HTERT RPE-1 (cell line): ENCODE results near the gene MAT2A.
"Not testable (repeated sequence)": the region's sequence is repeated elsewhere in the genome, so short reads cannot be mapped to it uniquely, and the experiment has no call there.

Source experiments
- in situ Hi-C: fragments of 300-500 bp; cut with MboI; formaldehyde crosslinking; loops from 4 replicates; pipeline ENCODE4 v1.14.3; 2020; ENCODE audit warnings: low sequenced_read_pairs

The MAT2A gene

DNA sequence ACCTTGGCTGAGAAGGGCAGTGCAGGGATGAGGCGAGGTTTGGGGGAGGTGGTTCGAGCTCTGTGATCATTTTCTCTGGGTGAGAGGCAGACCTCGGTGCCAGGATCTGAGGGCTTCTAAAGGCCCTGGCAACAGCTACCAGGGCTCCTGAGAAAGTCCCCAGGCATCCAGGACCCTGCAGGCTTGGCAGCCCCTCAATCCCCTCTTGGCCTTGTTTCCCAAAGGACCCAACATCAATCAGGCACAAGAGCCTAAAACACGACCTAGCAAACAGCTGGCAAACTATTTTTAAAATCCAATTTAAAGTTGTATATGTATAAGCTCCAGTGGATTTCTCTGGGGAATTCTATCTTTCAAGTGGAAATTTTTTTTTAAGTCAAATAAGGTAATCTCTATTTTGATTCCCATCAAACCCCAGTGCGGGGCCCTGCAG, 15.0 kb upstream of the MAT2A start:
- in situ Hi-C loops = no loop called here

DNA sequence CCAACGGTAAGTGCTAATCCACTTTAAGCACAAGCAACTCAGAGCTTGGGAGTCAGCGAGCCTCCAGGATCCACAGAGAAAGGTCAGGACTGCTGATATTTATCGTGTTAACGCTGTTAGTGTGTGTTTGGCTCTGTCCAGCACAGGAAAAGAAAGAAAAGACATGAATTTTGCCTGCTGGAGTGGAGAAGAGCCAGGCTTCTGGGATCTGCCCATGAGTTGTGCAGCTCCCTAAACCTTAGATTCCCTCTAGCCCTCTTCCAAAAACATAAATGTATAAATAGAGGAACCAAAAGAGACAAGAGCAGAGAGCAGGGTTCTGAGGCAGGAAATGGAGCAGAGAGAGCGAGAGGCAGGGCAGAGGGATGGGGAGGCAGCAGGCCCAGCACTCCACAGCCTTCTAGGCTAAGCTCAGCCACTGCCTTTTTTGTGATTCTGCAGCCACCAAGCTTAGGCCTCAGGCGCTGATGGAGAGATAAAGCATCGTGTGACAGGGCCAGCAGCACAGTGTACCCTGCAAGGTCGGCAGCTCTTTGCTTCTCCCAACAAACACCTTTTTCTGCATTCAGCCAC, 14.5 kb upstream of the MAT2A start:
- in situ Hi-C loops = no loop called here

DNA sequence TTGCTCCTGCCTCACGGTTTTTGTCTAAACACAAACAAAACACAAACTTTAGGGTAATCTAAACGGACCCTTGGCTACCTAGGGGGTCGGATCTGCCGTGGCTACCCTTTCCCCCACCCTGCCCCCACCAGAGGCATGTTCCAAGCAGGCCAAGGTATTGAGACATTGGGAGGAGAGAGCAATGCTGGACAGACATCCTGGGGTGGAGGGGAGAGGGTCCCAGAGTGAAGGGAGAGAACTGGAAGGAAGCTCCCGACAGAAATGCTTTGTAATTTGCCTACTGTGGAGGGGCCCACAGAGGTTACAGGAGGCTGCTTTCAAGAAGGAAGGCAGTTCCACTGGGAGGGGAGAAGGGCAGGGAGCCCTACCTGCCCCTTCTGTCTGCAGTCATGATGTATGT, 13.9 kb upstream of the MAT2A start:
- in situ Hi-C loops = no loop called here

DNA sequence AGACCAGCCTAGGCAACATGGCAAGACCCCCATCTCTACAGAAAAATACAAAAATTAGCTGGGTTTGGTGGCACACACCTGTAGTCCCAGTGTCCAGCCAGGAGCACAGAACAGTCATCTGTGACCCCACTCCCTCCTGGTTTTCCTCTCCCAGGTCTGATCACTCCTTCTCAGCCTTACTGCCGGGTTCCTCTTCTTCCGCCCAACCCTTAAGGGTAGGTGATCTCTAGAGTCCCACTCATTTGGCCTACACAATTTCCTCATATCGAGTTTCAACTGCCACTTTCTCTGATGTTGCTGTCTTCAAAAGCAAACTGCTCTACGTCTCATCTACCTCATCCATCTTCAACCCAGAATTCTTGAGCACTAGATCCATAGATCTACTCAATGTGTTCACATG, 13.4 kb upstream of the MAT2A start:
- in situ Hi-C loops = no loop called here

DNA sequence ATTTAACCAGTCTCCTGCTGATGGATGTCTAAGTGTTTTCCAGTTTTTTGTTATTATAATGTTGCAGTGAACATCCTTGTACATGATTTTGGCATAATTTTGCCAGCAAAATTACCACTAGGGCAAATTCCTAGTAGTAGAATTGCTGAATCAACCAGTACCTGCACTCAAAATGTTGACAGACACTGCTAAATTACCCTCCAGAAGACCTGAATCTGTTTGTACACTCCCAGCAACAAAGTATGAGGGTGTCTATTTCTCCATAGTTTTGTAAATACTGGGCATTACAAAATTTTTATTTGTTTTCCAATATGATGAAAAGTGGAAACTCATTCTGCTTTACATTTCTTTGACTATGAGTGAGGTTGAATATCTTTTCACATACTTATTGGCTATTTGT, 11.2 kb upstream of the MAT2A start:
- in situ Hi-C loops = no loop called here

DNA sequence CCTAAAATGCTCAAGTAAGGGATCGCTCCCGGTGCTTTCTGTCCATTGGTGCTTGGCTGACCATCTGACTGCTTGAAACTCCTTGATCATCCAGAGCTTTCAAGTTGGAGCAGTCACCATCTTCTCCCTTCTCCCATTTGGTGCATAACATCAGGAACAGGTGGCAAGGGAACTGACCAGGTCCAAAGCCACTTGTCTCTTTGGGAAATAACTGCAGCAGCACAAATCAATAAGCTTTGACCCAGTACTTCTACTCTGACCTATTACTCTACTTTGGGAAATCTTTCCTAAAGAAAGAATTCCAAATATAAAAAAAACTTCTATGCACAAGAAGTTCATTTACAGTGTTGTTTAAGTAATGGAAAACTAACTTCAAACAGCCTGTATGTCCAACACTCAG, 10.6 kb upstream of the MAT2A start:
- in situ Hi-C loops = no loop called here

DNA sequence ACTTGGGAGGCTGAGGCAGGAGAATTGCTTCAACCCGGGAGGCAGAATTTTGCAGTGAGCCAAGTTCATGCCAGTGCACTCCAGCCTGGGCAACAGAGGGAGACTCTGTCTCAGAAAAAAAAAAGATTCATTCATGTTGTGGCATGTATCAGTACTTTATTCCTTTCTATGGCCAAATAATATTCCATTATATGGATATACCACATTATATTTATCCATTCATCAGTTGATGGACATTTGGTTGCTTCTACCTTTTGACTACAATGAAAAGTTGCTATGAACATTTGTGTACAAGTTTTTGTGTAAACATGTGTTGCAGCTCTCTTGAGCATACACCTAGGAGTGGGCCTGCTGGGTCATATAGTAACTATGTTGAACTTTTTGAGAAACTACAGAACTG, 9.2 kb upstream of the MAT2A start:
- in situ Hi-C loops = no loop called here

DNA sequence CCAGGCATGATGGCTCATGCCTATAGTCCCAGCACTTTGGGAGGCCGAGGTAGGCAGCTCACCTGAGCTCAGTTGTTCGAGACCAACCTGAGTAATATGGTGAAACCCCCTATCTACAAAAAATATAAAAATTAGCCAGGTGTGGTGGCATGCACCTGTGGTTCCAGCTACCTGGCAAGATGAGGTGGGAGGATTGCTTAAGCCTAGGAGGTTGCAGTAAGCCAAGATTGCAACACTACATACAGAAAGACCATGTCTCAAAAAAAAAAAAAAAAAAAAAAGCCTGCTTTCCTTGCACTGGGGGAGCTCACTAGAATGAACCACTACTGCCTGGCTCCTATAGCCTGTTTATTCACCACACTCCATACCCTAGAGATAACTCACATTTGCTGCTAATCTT, 7.4 kb upstream of the MAT2A start:
- in situ Hi-C loops = no loop called here

DNA sequence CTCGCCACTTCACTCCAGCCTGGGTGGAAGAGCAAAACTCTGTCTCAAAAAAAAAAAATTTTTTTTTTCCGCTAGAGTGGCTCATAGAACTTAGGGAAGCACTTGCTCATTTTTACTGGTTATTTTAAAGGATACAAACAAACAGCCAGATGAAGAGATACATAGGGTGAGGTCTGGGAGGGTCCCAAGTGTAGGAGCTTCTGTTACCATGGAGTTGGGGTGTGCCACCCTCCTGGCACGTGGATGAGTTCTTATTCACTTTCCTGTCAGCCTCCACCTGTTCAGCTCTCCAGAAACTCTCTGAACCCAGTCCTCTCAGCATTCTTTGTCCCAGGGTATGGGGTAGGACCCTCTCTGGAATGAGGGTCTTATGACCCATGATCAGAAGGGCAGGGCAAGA, 4.9 kb upstream of the MAT2A start:
- in situ Hi-C loops = no loop called here

DNA sequence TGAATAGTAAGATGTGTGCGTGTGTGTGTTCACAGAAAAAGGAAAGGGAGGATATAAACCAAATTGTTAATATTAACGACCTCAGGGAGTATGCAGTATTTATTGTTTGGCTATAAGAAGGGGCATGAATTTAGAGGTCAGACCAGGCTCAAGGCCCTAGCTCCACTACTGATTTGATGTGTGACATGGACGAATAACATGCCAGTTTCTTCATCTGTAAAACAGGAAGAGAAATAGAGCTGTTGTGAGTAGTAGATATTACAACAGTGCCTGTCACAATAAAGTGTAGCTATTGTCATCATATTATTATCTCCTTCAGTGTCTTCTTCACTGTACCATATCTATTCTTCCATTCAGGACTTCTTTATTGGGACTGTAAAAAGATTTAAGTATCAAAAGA, 4.1 kb upstream of the MAT2A start:
- in situ Hi-C loops = no loop called here

DNA sequence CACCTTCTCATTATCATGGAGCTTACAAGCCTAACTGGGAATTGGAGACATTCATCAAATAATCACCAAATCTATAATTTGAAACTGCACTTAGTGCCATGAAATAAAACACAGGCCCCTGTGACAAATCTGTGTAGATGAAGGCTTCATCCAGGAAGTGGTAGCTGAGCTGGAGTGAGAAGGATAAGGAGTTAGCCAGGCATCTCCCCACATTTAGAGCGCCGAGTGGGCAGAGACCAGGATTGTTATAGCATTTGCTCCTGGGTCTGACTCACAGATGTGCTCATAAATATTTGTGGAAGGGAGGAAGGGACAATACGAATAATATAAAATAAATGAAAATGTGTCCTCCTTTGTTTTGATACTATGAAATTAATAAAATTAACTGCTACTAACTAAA, 2.5 kb upstream of the MAT2A start:
- in situ Hi-C loops = no loop called here

DNA sequence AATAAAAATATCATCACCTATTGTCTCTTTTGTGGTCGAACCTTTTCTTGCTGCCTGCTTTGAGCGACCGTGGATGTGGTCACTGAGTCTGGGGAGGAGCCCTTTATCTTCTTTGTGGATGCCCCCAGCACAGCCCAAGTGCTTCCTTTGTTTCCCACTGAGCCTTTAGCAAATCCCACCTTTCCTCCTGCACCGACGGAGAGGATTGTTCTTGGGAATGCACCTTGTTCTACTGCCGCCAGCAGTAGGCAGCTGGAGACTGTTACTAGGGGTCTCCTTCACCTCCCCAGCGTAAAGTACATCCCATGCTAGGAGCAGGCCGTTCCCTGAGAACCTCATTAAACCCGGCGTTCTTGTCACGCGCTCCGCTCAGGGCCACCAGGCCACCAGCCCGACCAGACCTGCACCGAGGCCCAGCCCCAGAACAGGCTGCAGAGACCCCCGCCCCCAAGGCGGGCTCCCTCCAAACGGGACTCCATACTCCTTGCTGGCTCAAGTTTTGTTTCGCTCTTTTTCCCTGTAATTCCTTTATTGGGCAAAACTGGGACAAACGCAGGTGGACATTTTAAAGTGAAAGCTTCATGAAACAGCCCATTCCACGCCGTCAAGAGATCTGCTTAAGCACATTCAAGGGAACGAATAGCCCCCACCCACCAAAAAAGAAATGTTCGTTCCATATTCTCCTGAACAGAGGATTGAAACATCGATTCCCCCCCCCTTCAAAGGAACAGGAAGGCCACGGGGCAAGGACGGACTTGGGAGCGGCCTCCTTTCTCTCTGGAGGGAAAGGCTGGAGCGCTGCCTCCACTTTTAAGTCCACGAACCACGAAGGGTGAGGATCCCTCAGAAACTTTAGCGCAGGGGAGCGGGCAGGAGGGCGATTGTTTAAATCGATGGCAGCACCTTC, 1.1 kb upstream of the MAT2A start:
- in situ Hi-C loops = no loop called here

DNA sequence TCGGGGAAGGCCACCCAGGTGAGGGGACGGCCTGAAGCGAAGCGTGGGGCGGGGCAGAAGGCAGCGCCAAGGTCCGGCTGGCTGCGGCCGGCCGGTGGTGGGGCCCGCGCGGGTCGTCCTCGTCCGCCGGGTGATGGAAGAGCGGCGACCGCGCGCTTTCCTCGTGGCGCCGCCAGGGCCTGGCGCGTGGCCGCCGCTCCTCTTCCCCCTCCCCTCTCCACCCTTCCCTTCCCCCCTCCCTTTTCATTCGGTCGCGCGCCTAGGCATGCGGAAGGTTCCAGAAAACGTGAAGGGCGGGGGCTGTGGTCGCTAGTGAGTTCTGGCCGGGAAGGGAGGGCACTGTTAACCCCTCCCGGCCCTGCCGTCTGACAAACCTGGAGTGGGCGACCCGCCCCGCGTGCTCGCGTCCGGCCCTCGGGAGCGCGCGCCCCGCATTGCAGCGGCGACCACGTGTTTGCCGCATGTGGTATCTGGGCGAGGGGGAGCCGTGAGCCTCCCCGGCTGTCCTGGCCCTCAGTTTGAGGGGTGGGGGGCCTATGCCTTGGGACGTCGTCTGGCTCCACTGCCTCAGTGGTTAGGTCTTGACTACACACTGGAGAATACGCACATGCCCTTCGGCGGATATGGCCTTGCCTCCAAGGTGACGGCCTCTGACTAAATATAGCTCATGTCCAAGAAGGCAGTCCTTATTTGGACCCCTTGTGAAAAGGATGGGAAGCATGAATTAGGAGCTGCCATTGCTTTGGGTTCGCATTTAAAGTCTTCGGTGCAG, 579 bp downstream of the MAT2A start:
- in situ Hi-C loops = no loop called here

DNA sequence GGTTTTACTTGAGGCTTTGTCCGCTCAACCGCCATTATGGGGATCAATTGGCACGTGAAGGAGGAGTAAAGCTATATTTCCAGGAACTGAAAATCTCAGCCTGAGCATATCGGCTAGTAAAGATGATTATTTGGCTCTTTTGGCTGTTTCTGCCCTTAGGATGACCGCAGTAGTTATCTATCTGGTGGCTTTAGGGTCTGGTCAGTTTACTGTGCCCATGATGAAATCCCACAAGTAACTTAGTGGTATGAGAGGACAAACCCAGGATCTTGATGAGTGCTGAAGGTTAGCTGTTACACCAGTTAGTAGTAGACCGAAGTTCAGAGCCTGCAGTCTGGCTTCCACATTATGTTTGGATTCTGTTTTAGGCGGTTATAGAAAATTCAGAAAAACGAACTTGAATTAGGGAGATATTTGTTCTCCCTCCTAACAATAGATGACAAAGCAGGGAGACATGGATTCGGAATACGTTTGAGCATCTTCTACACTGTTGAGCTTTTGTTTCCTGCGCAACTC, 1.2 kb downstream of the MAT2A start:
- in situ Hi-C loops = no loop called here

DNA sequence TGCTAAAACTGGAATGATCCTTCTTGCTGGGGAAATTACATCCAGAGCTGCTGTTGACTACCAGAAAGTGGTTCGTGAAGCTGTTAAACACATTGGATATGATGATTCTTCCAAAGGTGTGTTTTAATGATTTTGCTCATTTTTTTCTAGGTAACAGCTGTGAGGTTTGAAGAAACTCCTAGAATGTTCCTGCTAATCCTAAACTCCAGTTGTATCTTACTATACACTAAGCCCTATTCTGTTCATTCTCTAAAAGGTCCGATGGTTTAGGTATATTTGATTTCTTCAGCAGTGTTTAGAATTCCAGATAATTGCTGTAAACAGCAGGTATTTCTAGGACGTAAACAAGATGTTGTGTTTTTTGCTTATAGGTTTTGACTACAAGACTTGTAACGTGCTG, 2.3 kb downstream of the MAT2A start:
- in situ Hi-C loops = no loop called here

DNA sequence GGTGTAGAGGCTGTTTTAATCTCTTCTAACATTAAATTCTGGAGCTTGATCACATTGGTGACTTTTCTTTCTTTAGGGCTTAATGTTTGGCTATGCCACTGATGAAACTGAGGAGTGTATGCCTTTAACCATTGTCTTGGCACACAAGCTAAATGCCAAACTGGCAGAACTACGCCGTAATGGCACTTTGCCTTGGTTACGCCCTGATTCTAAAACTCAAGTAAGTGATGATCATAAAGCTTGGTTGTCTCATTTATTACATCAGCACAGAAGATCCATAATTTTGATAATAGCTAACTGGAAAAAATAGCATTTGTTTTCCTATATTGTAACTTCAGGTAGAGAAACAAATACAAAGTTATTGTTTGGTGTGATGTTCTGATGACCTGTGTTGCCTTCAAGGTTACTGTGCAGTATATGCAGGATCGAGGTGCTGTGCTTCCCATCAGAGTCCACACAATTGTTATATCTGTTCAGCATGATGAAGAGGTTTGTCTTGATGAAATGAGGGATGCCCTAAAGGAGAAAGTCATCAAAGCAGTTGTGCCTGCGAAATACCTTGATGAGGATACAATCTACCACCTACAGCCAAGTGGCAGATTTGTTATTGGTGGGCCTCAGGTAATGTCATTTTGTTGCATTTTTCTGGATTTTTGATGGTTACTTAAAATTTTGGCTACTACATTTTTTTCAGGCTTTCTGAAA, 2.9 kb downstream of the MAT2A start:
- in situ Hi-C loops = no loop called here

DNA sequence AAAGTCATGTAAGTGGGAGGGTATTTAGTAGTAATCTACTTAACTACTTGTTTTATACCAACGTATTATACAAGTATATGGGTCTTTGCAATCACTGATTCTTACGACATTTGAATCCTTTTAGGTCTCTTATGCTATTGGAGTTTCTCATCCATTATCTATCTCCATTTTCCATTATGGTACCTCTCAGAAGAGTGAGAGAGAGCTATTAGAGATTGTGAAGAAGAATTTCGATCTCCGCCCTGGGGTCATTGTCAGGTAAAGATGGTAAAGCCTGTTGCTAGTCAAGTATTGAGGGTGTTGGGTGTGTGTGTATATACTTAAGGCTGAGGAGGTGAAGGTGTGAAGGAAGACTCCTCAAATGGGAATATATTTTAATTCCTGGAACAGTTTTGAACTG, 3.8 kb downstream of the MAT2A start:
- in situ Hi-C loops = no loop called here

DNA sequence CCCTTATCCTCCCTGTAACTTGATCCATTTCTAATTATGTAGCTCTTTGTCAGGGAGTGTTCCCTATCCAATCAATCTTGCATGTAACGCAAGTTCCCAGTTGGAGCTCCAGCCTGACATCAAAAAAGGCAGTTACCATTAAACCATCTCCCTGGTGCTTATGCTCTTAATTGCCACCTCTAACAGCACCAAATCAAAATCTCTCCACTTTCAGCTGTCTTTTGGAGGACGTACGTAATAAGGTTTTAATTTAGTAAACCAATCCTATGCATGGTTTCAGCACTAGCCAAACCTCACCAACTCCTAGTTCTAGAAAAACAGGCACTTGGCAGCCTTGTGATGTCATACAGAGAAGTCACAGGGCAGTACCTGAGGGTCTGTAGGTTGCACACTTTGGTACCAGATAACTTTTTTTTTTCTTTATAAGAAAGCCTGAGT, 5.3 kb downstream of the MAT2A start:
- in situ Hi-C loops = not testable (repeated sequence)

DNA sequence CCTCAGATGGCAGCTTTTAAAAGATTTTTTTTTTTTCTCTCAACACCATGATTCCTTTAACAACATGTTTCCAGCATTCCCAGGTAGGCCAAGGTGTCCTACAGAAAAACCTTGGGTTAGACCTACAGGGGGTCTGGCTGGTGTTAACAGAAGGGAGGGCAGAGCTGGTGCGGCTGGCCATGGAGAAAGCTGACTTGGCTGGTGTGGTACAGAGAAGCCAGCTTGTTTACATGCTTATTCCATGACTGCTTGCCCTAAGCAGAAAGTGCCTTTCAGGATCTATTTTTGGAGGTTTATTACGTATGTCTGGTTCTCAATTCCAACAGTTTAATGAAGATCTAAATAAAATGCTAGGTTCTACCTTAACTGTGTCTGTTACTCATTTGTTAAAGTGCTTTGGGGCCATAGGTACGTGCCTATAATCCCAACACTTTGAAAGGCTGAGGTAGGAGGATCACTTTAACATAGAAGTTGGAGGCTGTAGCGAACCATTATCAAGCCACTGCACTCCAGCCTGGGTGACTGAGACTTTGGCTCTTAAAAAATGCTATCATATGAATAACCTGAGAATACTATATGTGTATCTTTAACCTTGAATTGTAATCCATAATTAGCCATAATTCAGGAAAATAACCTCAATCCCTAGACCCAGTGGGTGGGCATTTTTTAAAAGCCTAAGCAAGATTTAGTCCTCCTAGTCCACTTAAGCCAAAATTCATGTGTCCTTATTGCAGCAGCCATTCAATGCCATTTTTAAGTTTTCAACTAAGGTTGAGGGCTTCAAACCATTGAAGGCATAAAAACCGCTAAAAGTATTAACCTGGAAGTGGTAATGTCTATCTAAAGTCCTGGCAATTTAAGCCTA, 6.2 kb downstream of the MAT2A start:
- in situ Hi-C loops = not testable (repeated sequence)

DNA sequence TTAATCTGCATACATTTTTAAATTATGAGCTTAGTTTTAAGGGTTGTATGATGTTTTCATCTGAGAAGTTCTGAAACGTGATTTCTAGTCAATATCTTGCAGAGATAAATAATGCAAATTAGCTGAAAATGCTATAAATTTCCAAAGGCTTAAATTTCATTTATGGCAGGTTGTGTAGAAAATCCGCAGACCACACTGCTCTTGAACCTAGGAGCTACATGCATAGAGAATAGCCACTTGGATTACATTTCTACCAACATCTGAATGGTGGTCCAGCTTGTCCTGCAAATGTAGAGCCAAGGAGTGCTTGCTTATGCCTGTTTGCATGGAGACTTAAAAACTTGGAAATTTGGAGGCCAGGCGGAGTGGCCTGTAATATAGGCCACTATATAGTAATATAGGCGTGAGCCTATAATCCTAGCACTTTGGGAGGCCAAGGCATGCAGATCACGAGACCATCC, 6.8 kb downstream of the MAT2A start:
- in situ Hi-C loops = no loop called here
